Thyroid gland (tissue), 4 donors: Measurements from ENCODE around the gene ATP13A3.
"Not testable (repeated sequence)": the region's sequence is repeated elsewhere in the genome, so short reads cannot be mapped to it uniquely, and the experiment has no call there.

ENCODE experiments used
- POLR2A ChIP-seq, 2 donors: fragments of 450-650 bp; IDR thresholded peaks; one replicate each; pipeline ENCODE4 v1.6.1; 2017; ENCODE audit warnings: antibody characterized with exemption in 2 of 2, mild to moderate bottlenecking in 2 of 2, moderate library complexity in 1 of 2
- TF ChIP-seq, protein P1 (sequence below), 6 experiments: fragments of 200-600 bp in 3 of 6; fragments of 450-650 bp in 3 of 6; sonication (generic) in 3 of 6; IDR thresholded peaks; one replicate each; pipeline ENCODE4 v1.5.1; 2016 to 2019; ENCODE audit warnings: antibody characterized with exemption in 6 of 6, mild to moderate bottlenecking in 2 of 6, inconsistent platforms in 1 of 6, moderate library complexity in 1 of 6

DNA sequence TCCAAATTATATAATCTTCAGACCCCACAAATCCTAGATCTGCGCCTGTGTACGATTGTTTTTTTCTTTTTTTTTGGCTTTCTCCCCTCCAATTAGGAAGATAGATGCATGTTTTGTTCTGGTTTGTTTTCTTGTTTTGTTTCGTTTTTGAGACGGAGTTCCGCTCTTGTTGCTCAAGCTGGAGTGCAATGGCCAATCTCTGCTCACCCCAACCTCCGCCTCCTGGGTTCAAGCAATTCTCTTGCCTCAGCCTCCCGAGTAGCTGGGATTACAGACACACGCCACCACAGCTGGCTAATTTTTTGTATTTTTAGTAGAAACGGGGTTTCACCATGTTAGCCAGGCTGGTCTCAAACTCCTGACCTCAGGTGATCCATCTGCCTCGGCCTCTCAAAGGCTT is 48.4 kb upstream of the ATP13A3 start:
- not testable (repeated sequence) for TF ChIP-seq POLR2A (IDR thresholded peaks at IDR 0.05)
- TF ChIP-seq, protein P1, sequence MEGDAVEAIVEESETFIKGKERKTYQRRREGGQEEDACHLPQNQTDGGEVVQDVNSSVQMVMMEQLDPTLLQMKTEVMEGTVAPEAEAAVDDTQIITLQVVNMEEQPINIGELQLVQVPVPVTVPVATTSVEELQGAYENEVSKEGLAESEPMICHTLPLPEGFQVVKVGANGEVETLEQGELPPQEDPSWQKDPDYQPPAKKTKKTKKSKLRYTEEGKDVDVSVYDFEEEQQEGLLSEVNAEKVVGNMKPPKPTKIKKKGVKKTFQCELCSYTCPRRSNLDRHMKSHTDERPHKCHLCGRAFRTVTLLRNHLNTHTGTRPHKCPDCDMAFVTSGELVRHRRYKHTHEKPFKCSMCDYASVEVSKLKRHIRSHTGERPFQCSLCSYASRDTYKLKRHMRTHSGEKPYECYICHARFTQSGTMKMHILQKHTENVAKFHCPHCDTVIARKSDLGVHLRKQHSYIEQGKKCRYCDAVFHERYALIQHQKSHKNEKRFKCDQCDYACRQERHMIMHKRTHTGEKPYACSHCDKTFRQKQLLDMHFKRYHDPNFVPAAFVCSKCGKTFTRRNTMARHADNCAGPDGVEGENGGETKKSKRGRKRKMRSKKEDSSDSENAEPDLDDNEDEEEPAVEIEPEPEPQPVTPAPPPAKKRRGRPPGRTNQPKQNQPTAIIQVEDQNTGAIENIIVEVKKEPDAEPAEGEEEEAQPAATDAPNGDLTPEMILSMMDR (IDR thresholded peaks at IDR 0.05) = not testable (repeated sequence)
